Hematopoietic multipotent progenitor cell treated with erythropoietin and hydrocortisone succinate and interleukin-3 and kit ligand, for 4 days (in vitro differentiated cells): ENCODE measurements around the gene RGL2.

ENCODE experiments used
- DNase-seq: peaks from one replicate; pipeline ENCODE4 v3.0.0-alpha.2; 2015

The RGL2 gene

GRCh38 chr6:33316603-33317418 is 18.1 kb upstream of the RGL2 start:
- DNase-seq = peak; percentile 41

GRCh38 chr6:33315793-33316602 is 17.3 kb upstream of the RGL2 start:
- DNase-seq = no peak

- DNase-seq = no peak
Observed at GRCh38 chr6:33314943-33315792, 16.4 kb upstream of the RGL2 start.

GRCh38 chr6:33314515-33314942 is 15.8 kb upstream of the RGL2 start:
- peak; percentile 83 for DNase-seq

- peak; percentile 79 for DNase-seq
Observed at GRCh38 chr6:33313709-33314514, 15.2 kb upstream of the RGL2 start, which contains the start of gene TAPBP. Gene TAPBP (minus strand): TSS chr6:33314078. CDS start chr6:33314041, 37 bp downstream.

GRCh38 chr6:33313105-33313708 is 14.5 kb upstream of the RGL2 start:
- DNase-seq = peak; percentile 77

- peak; percentile 89 for DNase-seq
Observed at GRCh38 chr6:33312361-33313104, 13.8 kb upstream of the RGL2 start.

GRCh38 chr6:33306356-33306755 is 7.6 kb upstream of the RGL2 start:
- no peak for DNase-seq

- no peak for DNase-seq
Observed at GRCh38 chr6:33305052-33305451, 6.3 kb upstream of the RGL2 start.

GRCh38 chr6:33304216-33304615 is 5.5 kb upstream of the RGL2 start:
- no peak for DNase-seq

- DNase-seq = no peak
Observed at GRCh38 chr6:33301877-33302276, 3.1 kb upstream of the RGL2 start.

GRCh38 chr6:33299237-33299944 is 649 bp upstream of the RGL2 start:
- peak; percentile 98 for DNase-seq

GRCh38 chr6:33297956-33298772 is 578 bp downstream of the RGL2 start:
- peak; percentile 90 for DNase-seq

- DNase-seq = peak; percentile 56
Observed at GRCh38 chr6:33297406-33297955, 1.3 kb downstream of the RGL2 start.

GRCh38 chr6:33296797-33297405 is 1.8 kb downstream of the RGL2 start:
- no peak for DNase-seq

- no peak for DNase-seq
Observed at GRCh38 chr6:33295621-33296369, 2.9 kb downstream of the RGL2 start.

- no peak for DNase-seq
Observed at GRCh38 chr6:33294086-33294823, 4.5 kb downstream of the RGL2 start.
